Activated T-helper 17 cell treated with anti-CD3 and anti-CD28 coated beads, Interleukin-2, amount 50 U/mL, for 72 hours (primary cell): ENCODE measurements around the gene DOCK3. TPM values are rescaled to one million over a fixed set of nuclear protein-coding genes. Genes with fewer than 3 reads are reported as not detected.
"Not testable (repeated sequence)": the region's sequence is repeated elsewhere in the genome, so short reads cannot be mapped to it uniquely, and the experiment has no call there.

Experiments used
- ATAC-seq: fragments of 150-1000 bp; cut with Tn5 transposase; replicated peaks from 2 replicates; pipeline ENCODE4 v1.10.0; 2021; ENCODE audit warnings: mild to moderate bottlenecking, moderate library complexity
- H3K27ac Mint-ChIP-seq: one replicate; pipeline ENCODE4 v1.8.0; 2022; ENCODE audit warnings: mixed read lengths
- H3K27me3 Mint-ChIP-seq: one replicate; pipeline ENCODE4 v1.8.0; 2022; ENCODE audit warnings: mixed read lengths
- H3K36me3 Mint-ChIP-seq: one replicate; pipeline ENCODE4 v1.8.0; 2022; ENCODE audit warnings: low read depth, mild to moderate bottlenecking, mixed read lengths
- H3K4me1 Mint-ChIP-seq: one replicate; pipeline ENCODE4 v1.8.0; 2022; ENCODE audit warnings: mixed read lengths
- H3K4me3 Mint-ChIP-seq: one replicate; pipeline ENCODE4 v1.8.0; 2022; ENCODE audit warnings: mild to moderate bottlenecking, mixed read lengths
- H3K9me3 Mint-ChIP-seq: one replicate; pipeline ENCODE4 v1.8.0; 2022; ENCODE audit warnings: mixed read lengths
- total RNA-seq, 2 donors: library from RNA; stranded (reverse); gene quantifications; one replicate each; pipeline ENCODE4 v1.2.3, GENCODE V29; 2022

Gene DOCK3
- total RNA-seq, 2 donors from 2014 or later: 3.8 to 7.8 TPM

GRCh38 chr3:50953825-50954414, 279.2 kb downstream of the DOCK3 start:
- Mint-ChIP-seq H3K9me3 (no peaks in the 10 kb centered on the region), H3K36me3 (no peaks in the 10 kb centered on the region), H3K4me1 (peaks cover 13% of the 10 kb centered on the region), H3K27me3 (peaks cover 4% of the 10 kb centered on the region), H3K4me3 (no peak overlapping the region), H3K27ac (no peak overlapping the region)
- ATAC-seq: no peak

- peaks cover 16% of the 10 kb centered on the region for H3K27me3 Mint-ChIP-seq
- no peak overlapping the region for H3K27ac Mint-ChIP-seq
- no peaks in the 10 kb centered on the region for H3K9me3 Mint-ChIP-seq
- no peaks in the 10 kb centered on the region for H3K4me1 Mint-ChIP-seq
- no peak for ATAC-seq
- H3K4me3 Mint-ChIP-seq: no peak overlapping the region
- H3K36me3 Mint-ChIP-seq: no peaks in the 10 kb centered on the region
Measured at GRCh38 chr3:50961386-50961785, 286.7 kb downstream of the DOCK3 start.

GRCh38 chr3:50971487-50971924, 296.8 kb downstream of the DOCK3 start:
- ATAC-seq: peak; percentile 82
- Mint-ChIP-seq H3K36me3 (no peaks in the 10 kb centered on the region), H3K27ac (no peak overlapping the region), H3K27me3 (no peaks in the 10 kb centered on the region), H3K9me3 (no peaks in the 10 kb centered on the region), H3K4me1 (no peaks in the 10 kb centered on the region), H3K4me3 (no peak overlapping the region)

GRCh38 chr3:50972029-50972428, 297.3 kb downstream of the DOCK3 start:
- no peak for ATAC-seq
- Mint-ChIP-seq H3K4me3 (no peak overlapping the region), H3K4me1 (no peaks in the 10 kb centered on the region), H3K36me3 (no peaks in the 10 kb centered on the region), H3K9me3 (no peaks in the 10 kb centered on the region), H3K27ac (no peak overlapping the region), H3K27me3 (no peaks in the 10 kb centered on the region)

- not testable (repeated sequence) for H3K27ac Mint-ChIP-seq, H3K36me3 Mint-ChIP-seq, H3K9me3 Mint-ChIP-seq, H3K4me1 Mint-ChIP-seq, ATAC-seq, H3K27me3 Mint-ChIP-seq, H3K4me3 Mint-ChIP-seq
Measured at GRCh38 chr3:50978586-50978985, 303.9 kb downstream of the DOCK3 start.

GRCh38 chr3:50978991-50979667, 304.4 kb downstream of the DOCK3 start:
- Mint-ChIP-seq H3K9me3 (peaks cover 3% of the 10 kb centered on the region), H3K36me3 (no peaks in the 10 kb centered on the region), H3K27ac (no peak overlapping the region), H3K4me3 (no peak overlapping the region), H3K27me3 (peaks cover 3% of the 10 kb centered on the region), H3K4me1 (peaks cover 4% of the 10 kb centered on the region)
- no peak for ATAC-seq

- peaks cover 3% of the 10 kb centered on the region for H3K27me3 Mint-ChIP-seq
- no peaks in the 10 kb centered on the region for H3K36me3 Mint-ChIP-seq
- H3K9me3 Mint-ChIP-seq: peaks cover 3% of the 10 kb centered on the region
- no peak overlapping the region for H3K27ac Mint-ChIP-seq
- ATAC-seq: no peak
- no peak overlapping the region for H3K4me3 Mint-ChIP-seq
- peaks cover 4% of the 10 kb centered on the region for H3K4me1 Mint-ChIP-seq
Measured at GRCh38 chr3:50982540-50983325, 308.0 kb downstream of the DOCK3 start.

- Mint-ChIP-seq H3K27me3 (peaks cover 3% of the 10 kb centered on the region), H3K27ac (no peak overlapping the region), H3K36me3 (no peaks in the 10 kb centered on the region), H3K4me3 (no peak overlapping the region), H3K4me1 (peaks cover 4% of the 10 kb centered on the region), H3K9me3 (peaks cover 3% of the 10 kb centered on the region)
- no peak for ATAC-seq
Measured at GRCh38 chr3:50983887-50984286, 309.2 kb downstream of the DOCK3 start.

GRCh38 chr3:50985893-50986292, 311.2 kb downstream of the DOCK3 start:
- Mint-ChIP-seq H3K9me3 (peaks cover 7% of the 10 kb centered on the region), H3K27me3 (peaks cover 3% of the 10 kb centered on the region), H3K27ac (no peak overlapping the region), H3K4me3 (no peak overlapping the region), H3K4me1 (no peaks in the 10 kb centered on the region), H3K36me3 (no peaks in the 10 kb centered on the region)
- ATAC-seq: no peak

GRCh38 chr3:50986726-50987125, 312.0 kb downstream of the DOCK3 start:
- H3K27ac Mint-ChIP-seq: no peak overlapping the region
- H3K27me3 Mint-ChIP-seq: peaks cover 3% of the 10 kb centered on the region
- ATAC-seq: no peak
- no peaks in the 10 kb centered on the region for H3K4me1 Mint-ChIP-seq
- H3K36me3 Mint-ChIP-seq: no peaks in the 10 kb centered on the region
- peaks cover 10% of the 10 kb centered on the region for H3K9me3 Mint-ChIP-seq
- H3K4me3 Mint-ChIP-seq: no peak overlapping the region

- H3K36me3 Mint-ChIP-seq: no peaks in the 10 kb centered on the region
- ATAC-seq: no peak
- no peak overlapping the region for H3K4me3 Mint-ChIP-seq
- H3K27me3 Mint-ChIP-seq: no peaks in the 10 kb centered on the region
- H3K4me1 Mint-ChIP-seq: no peaks in the 10 kb centered on the region
- H3K27ac Mint-ChIP-seq: no peak overlapping the region
- peaks cover 8% of the 10 kb centered on the region for H3K9me3 Mint-ChIP-seq
Measured at GRCh38 chr3:50994537-50994936, 319.8 kb downstream of the DOCK3 start.

- peaks cover 6% of the 10 kb centered on the region for H3K9me3 Mint-ChIP-seq
- H3K27ac Mint-ChIP-seq: no peak overlapping the region
- no peaks in the 10 kb centered on the region for H3K36me3 Mint-ChIP-seq
- no peaks in the 10 kb centered on the region for H3K27me3 Mint-ChIP-seq
- no peak overlapping the region for H3K4me3 Mint-ChIP-seq
- no peaks in the 10 kb centered on the region for H3K4me1 Mint-ChIP-seq
- ATAC-seq: no peak
Measured at GRCh38 chr3:50995085-50995824, 320.5 kb downstream of the DOCK3 start.

GRCh38 chr3:51002495-51002894, 327.8 kb downstream of the DOCK3 start:
- Mint-ChIP-seq H3K36me3 (no peaks in the 10 kb centered on the region), H3K9me3 (no peaks in the 10 kb centered on the region), H3K27ac (no peak overlapping the region), H3K4me1 (no peaks in the 10 kb centered on the region), H3K27me3 (no peaks in the 10 kb centered on the region), H3K4me3 (no peak overlapping the region)
- no peak for ATAC-seq

GRCh38 chr3:51004235-51004634, 329.5 kb downstream of the DOCK3 start:
- no peak overlapping the region for H3K4me3 Mint-ChIP-seq
- no peaks in the 10 kb centered on the region for H3K4me1 Mint-ChIP-seq
- H3K27me3 Mint-ChIP-seq: no peaks in the 10 kb centered on the region
- no peaks in the 10 kb centered on the region for H3K9me3 Mint-ChIP-seq
- no peak for ATAC-seq
- H3K36me3 Mint-ChIP-seq: no peaks in the 10 kb centered on the region
- no peak overlapping the region for H3K27ac Mint-ChIP-seq
